ENCODE results near the gene TAF6. TPM values are rescaled to one million over a fixed set of nuclear protein-coding genes. Genes with fewer than 3 reads are reported as not detected.

The TAF6 gene
- total and polyA plus RNA-seq, 5 donors from 2014 or later: 17.9 to 47.1 (median 23.2) TPM

- Mint-ChIP-seq H3K4me1 (peaks cover 0 to 35% (median 15%) of the 10 kb centered on the region in 4 donors), H3K9me3 (no peaks in the 10 kb centered on the region), H3K27me3 (peaks cover 14% of the 10 kb centered on the region), H3K27ac (peak within 1 kb of the TSS; percentile 54 to 94 (median 93)), H3K4me3 (peak within 1 kb of the TSS; percentile 89 to 95 (median 94)), H3K36me3 (peaks cover 38% of the 10 kb centered on the region)
- Histone ChIP-seq H3K4me3 (ENCODE audit: low read depth, low read length) (peak within 1 kb of the TSS; percentile 84), H3K27me3 (ENCODE audit: control insufficient read depth, insufficient read depth, low read length) (no peaks in the 10 kb centered on the region), H3K36me3 (ENCODE audit: control insufficient read depth, insufficient read depth, low read length) (peaks cover 32% of the 10 kb centered on the region), H3K4me1 (ENCODE audit: control insufficient read depth, insufficient read depth, low read length, poor library complexity, severe bottlenecking) (peaks cover 17% of the 10 kb centered on the region), H3K9me3 (ENCODE audit: control insufficient read depth in 2 of 2, low read length in 2 of 2) (no peaks in the 10 kb centered on the region), H3K27ac (ENCODE audit: insufficient read depth, low read length, poor library complexity, severe bottlenecking) (peak within 1 kb of the TSS; percentile 86)
- ATAC-seq (ENCODE audit: low read depth in 2 of 2) (peak; percentile 76 to 80), DNase-seq (peak; percentile 81 to 86 (median 85))
Observed at GRCh38 chr7:100088621-100089457, 30.3 kb downstream of the TAF6 start, which contains the start of gene COPS6. Gene COPS6 (plus strand): TSS chr7:100088969. CDS start chr7:100088991, 22 bp downstream.

- Histone ChIP-seq H3K4me3 (ENCODE audit: low read depth, low read length) (peak overlapping the region; percentile 83), H3K4me1 (ENCODE audit: control insufficient read depth, insufficient read depth, low read length, poor library complexity, severe bottlenecking) (peaks cover 17% of the 10 kb centered on the region), H3K27ac (ENCODE audit: insufficient read depth, low read length, poor library complexity, severe bottlenecking) (peak overlapping the region; percentile 86), H3K27me3 (ENCODE audit: control insufficient read depth, insufficient read depth, low read length) (no peaks in the 10 kb centered on the region), H3K9me3 (ENCODE audit: control insufficient read depth in 2 of 2, low read length in 2 of 2) (no peaks in the 10 kb centered on the region), H3K36me3 (ENCODE audit: control insufficient read depth, insufficient read depth, low read length) (peaks cover 25% of the 10 kb centered on the region)
- peaks cover 14% of the 10 kb centered on the region for H3K27me3 Mint-ChIP-seq
- peaks cover 31% of the 10 kb centered on the region for H3K36me3 Mint-ChIP-seq
- peak overlapping the region; percentile 89 to 95 (median 94) for H3K4me3 Mint-ChIP-seq
- peak overlapping the region in 2 of 3 donors; percentile 92 to 94 for H3K27ac Mint-ChIP-seq
- H3K4me1 Mint-ChIP-seq: peaks cover 0 to 33% (median 15%) of the 10 kb centered on the region in 4 donors
- ATAC-seq (ENCODE audit: low read depth in 2 of 2): peak in 1 of 2 donors; percentile 7
- no peaks in the 10 kb centered on the region for H3K9me3 Mint-ChIP-seq
- DNase-seq: no peak
Observed at GRCh38 chr7:100088095-100088620, 31.0 kb downstream of the TAF6 start.

GRCh38 chr7:100087055-100087750 is 32.0 kb downstream of the TAF6 start:
- Histone ChIP-seq H3K36me3 (ENCODE audit: control insufficient read depth, insufficient read depth, low read length) (peaks cover 16% of the 10 kb centered on the region), H3K9me3 (ENCODE audit: control insufficient read depth in 2 of 2, low read length in 2 of 2) (no peaks in the 10 kb centered on the region), H3K27me3 (ENCODE audit: control insufficient read depth, insufficient read depth, low read length) (no peaks in the 10 kb centered on the region), H3K4me3 (ENCODE audit: low read depth, low read length) (no peak overlapping the region), H3K4me1 (ENCODE audit: control insufficient read depth, insufficient read depth, low read length, poor library complexity, severe bottlenecking) (peaks cover 26% of the 10 kb centered on the region), H3K27ac (ENCODE audit: insufficient read depth, low read length, poor library complexity, severe bottlenecking) (peak overlapping the region; percentile 34)
- peaks cover 0 to 40% (median 21%) of the 10 kb centered on the region in 4 donors for H3K4me1 Mint-ChIP-seq
- H3K4me3 Mint-ChIP-seq: peak overlapping the region; percentile 63 to 93 (median 76)
- H3K36me3 Mint-ChIP-seq: peaks cover 24% of the 10 kb centered on the region
- ATAC-seq (ENCODE audit: low read depth in 2 of 2) (no peak), DNase-seq (no peak)
- H3K9me3 Mint-ChIP-seq: no peaks in the 10 kb centered on the region
- H3K27ac Mint-ChIP-seq: peak overlapping the region; percentile 61 to 74 (median 68)
- peaks cover 22% of the 10 kb centered on the region for H3K27me3 Mint-ChIP-seq

GRCh38 chr7:100085515-100085914 is 33.6 kb downstream of the TAF6 start:
- peaks cover 6 to 44% (median 28%) of the 10 kb centered on the region in 4 donors for H3K4me1 Mint-ChIP-seq

GRCh38 chr7:100082978-100083377 is 36.2 kb downstream of the TAF6 start:
- peak overlapping the region; percentile 76 to 95 (median 82) for H3K27ac Mint-ChIP-seq
- H3K27ac ChIP-seq (ENCODE audit: insufficient read depth, low read length, poor library complexity, severe bottlenecking): no peak overlapping the region
- H3K4me1 Mint-ChIP-seq: peaks cover 6 to 39% (median 24%) of the 10 kb centered on the region in 4 donors

More at GRCh38 chr7:100085515-100085914, 33.6 kb downstream of the TAF6 start:
- Histone ChIP-seq H3K27me3 (ENCODE audit: control insufficient read depth, insufficient read depth, low read length) (no peaks in the 10 kb centered on the region), H3K4me3 (ENCODE audit: low read depth, low read length) (no peak overlapping the region), H3K27ac (ENCODE audit: insufficient read depth, low read length, poor library complexity, severe bottlenecking) (no peak overlapping the region), H3K36me3 (ENCODE audit: control insufficient read depth, insufficient read depth, low read length) (no peaks in the 10 kb centered on the region), H3K4me1 (ENCODE audit: control insufficient read depth, insufficient read depth, low read length, poor library complexity, severe bottlenecking) (peaks cover 39% of the 10 kb centered on the region), H3K9me3 (ENCODE audit: control insufficient read depth in 2 of 2, low read length in 2 of 2) (no peaks in the 10 kb centered on the region)
- peak overlapping the region in 1 of 4 donors; percentile 64 for H3K4me3 Mint-ChIP-seq
- H3K36me3 Mint-ChIP-seq: peaks cover 11% of the 10 kb centered on the region
- no peaks in the 10 kb centered on the region for H3K9me3 Mint-ChIP-seq
- H3K27me3 Mint-ChIP-seq: peaks cover 26% of the 10 kb centered on the region
- no peak overlapping the region for H3K27ac Mint-ChIP-seq
- no peak for DNase-seq
- no peak for ATAC-seq (ENCODE audit: low read depth in 2 of 2)

GRCh38 chr7:100081535-100082102 is 37.5 kb downstream of the TAF6 start, which contains the start of gene ZNF3:
Gene ZNF3 (minus strand): TSS chr7:100081723. CDS start chr7:100077357, 4,366 bp downstream.
- peaks cover 16% of the 10 kb centered on the region for H3K27me3 Mint-ChIP-seq
- H3K27ac Mint-ChIP-seq: peak within 1 kb of the TSS; percentile 82 to 97 (median 92)
- DNase-seq (peak; percentile 97 to 99 (median 98)), ATAC-seq (ENCODE audit: low read depth in 2 of 2) (peak; percentile 95 to 96)
- H3K4me1 Mint-ChIP-seq: peaks cover 6 to 36% (median 25%) of the 10 kb centered on the region in 4 donors
- Histone ChIP-seq H3K4me1 (ENCODE audit: control insufficient read depth, insufficient read depth, low read length, poor library complexity, severe bottlenecking) (peaks cover 31% of the 10 kb centered on the region), H3K36me3 (ENCODE audit: control insufficient read depth, insufficient read depth, low read length) (peaks cover 18% of the 10 kb centered on the region), H3K27ac (ENCODE audit: insufficient read depth, low read length, poor library complexity, severe bottlenecking) (peak within 1 kb of the TSS; percentile 81), H3K4me3 (ENCODE audit: low read depth, low read length) (peak within 1 kb of the TSS; percentile 83), H3K27me3 (ENCODE audit: control insufficient read depth, insufficient read depth, low read length) (no peaks in the 10 kb centered on the region), H3K9me3 (ENCODE audit: control insufficient read depth in 2 of 2, low read length in 2 of 2) (no peaks in the 10 kb centered on the region)
- peak within 1 kb of the TSS; percentile 94 to 96 (median 95) for H3K4me3 Mint-ChIP-seq
- no peaks in the 10 kb centered on the region for H3K9me3 Mint-ChIP-seq
- peaks cover 16% of the 10 kb centered on the region for H3K36me3 Mint-ChIP-seq

More at GRCh38 chr7:100082978-100083377, 36.2 kb downstream of the TAF6 start:
- Histone ChIP-seq H3K4me3 (ENCODE audit: low read depth, low read length) (peak overlapping the region; percentile 59), H3K4me1 (ENCODE audit: control insufficient read depth, insufficient read depth, low read length, poor library complexity, severe bottlenecking) (peaks cover 33% of the 10 kb centered on the region), H3K36me3 (ENCODE audit: control insufficient read depth, insufficient read depth, low read length) (peaks cover 9% of the 10 kb centered on the region), H3K9me3 (ENCODE audit: control insufficient read depth in 2 of 2, low read length in 2 of 2) (no peaks in the 10 kb centered on the region), H3K27me3 (ENCODE audit: control insufficient read depth, insufficient read depth, low read length) (no peaks in the 10 kb centered on the region)
- Mint-ChIP-seq H3K27me3 (peaks cover 21% of the 10 kb centered on the region), H3K9me3 (no peaks in the 10 kb centered on the region), H3K36me3 (peaks cover 12% of the 10 kb centered on the region), H3K4me3 (peak overlapping the region; percentile 94 to 96 (median 95))
- ATAC-seq (ENCODE audit: low read depth in 2 of 2) (no peak), DNase-seq (no peak)

All from CD4-positive, CD25-positive, alpha-beta regulatory T cell (primary cell).